HEK293T (cell line): ENCODE data around the gene RNF103.

Experiments used
- CTCF ChIA-PET: fragments of 350-600 bp; formaldehyde crosslinking; extraction: SDS; loops from one replicate; lab custom pipeline; 2021; ENCODE audit warnings: antibody characterized with exemption, inconsistent platforms; lab: Yijun Ruan, JAX
- POLR2A ChIA-PET: fragments of 350-600 bp; formaldehyde crosslinking; extraction: SDS; loops from one replicate; lab custom pipeline; 2020; ENCODE audit warnings: antibody characterized with exemption, inconsistent platforms; lab: Yijun Ruan, JAX
- DNase-seq: peaks from one replicate; pipeline ENCODE4 v3.0.0; 2012; ENCODE audit warnings: mixed read lengths; ENCODE audit errors: extremely low spot score
- ARNT ChIP-seq: fragments of 450-650 bp; IDR thresholded peaks from 2 replicates; pipeline ENCODE4 v1.6.1; 2017; ENCODE audit warnings: mild to moderate bottlenecking
- BHLHE40 ChIP-seq: fragments of 450-650 bp; IDR thresholded peaks from 2 replicates; pipeline ENCODE4 v1.6.1; 2016; ENCODE audit warnings: mild to moderate bottlenecking, moderate library complexity, borderline replicate concordance
- CTBP1 ChIP-seq: fragments of 450-650 bp; IDR thresholded peaks from 2 replicates; pipeline ENCODE4 v1.6.1; 2016; ENCODE audit warnings: borderline replicate concordance
- ELF4 ChIP-seq: fragments of 450-650 bp; IDR thresholded peaks from 2 replicates; pipeline ENCODE4 v1.6.1; 2017; ENCODE audit warnings: antibody characterized with exemption
- FOXA1 ChIP-seq: fragments of 450-650 bp; IDR thresholded peaks from 2 replicates; pipeline ENCODE4 v1.6.1; 2016; ENCODE audit warnings: mild to moderate bottlenecking
- FOXK2 ChIP-seq: fragments of 450-650 bp; IDR thresholded peaks from 2 replicates; pipeline ENCODE4 v1.6.1; 2016; ENCODE audit warnings: mild to moderate bottlenecking
- FOXM1 ChIP-seq: fragments of 450-650 bp; IDR thresholded peaks from 2 replicates; pipeline ENCODE4 v1.6.1; 2017; ENCODE audit warnings: mild to moderate bottlenecking, borderline replicate concordance
- HDGF ChIP-seq: fragments of 450-650 bp; IDR thresholded peaks from 2 replicates; pipeline ENCODE4 v1.6.1; 2017; ENCODE audit warnings: antibody characterized with exemption, borderline replicate concordance
- L3MBTL2 ChIP-seq: fragments of 450-650 bp; conservative IDR thresholded peaks from 2 replicates; pipeline ENCODE4 v1.6.1; 2016; ENCODE audit warnings: mild to moderate bottlenecking
- LEF1 ChIP-seq: fragments of 450-650 bp; IDR thresholded peaks from 2 replicates; pipeline ENCODE4 v1.6.1; 2017; ENCODE audit warnings: mild to moderate bottlenecking, borderline replicate concordance
- NFRKB ChIP-seq: fragments of 450-650 bp; IDR thresholded peaks from 2 replicates; pipeline ENCODE4 v1.6.1; 2016; ENCODE audit warnings: mild to moderate bottlenecking, moderate library complexity
- PKNOX1 ChIP-seq: fragments of 450-650 bp; IDR thresholded peaks from 2 replicates; pipeline ENCODE4 v1.6.1; 2016
- SP1 ChIP-seq: fragments of 450-650 bp; IDR thresholded peaks from 2 replicates; pipeline ENCODE4 v1.6.1; 2017
- SUZ12 ChIP-seq: fragments of 450-650 bp; IDR thresholded peaks from 2 replicates; pipeline ENCODE4 v1.6.1; 2016; ENCODE audit warnings: mild to moderate bottlenecking
- TARDBP ChIP-seq: fragments of 450-650 bp; IDR thresholded peaks from 2 replicates; pipeline ENCODE4 v1.6.1; 2016
- ZNF384 ChIP-seq: fragments of 450-650 bp; IDR thresholded peaks from 2 replicates; pipeline ENCODE4 v1.6.1; 2016

RNF103 gene

DNA sequence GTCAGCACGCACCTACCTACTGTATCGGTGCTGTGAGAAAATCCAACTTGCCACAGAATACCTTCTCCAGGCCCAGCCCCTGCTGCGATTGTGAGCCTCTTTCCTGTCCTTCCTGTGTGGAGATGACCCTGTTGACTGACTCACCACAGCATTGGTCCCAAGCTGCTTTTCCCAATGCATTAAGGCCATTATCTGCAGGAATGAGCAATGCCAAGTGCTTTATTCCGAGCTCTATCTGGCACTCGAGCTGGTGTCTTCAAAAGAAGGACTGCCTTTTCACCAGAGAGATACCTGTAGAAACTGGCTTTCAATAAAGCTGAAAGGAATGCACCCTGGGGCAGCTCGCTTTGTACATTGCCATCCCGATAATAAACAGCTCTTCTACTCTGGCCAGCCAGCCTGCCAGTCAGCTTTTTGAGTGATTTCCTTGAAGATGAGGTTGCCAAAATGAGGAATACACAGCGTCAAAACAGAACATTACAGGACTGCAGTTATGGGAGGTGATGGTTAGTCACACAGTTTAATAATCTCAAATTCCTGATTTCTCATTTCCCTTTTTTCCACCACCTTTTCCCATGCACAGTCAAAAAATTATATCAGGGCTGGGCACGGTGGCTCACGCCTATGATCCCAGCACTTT, 8.3 kb upstream of the RNF103 start:
- ChIA-PET POLR2A (interaction anchor here (0.8 kb wide), 1 partner anchor 10 kb away, joined by 3 read pairs; no protein-coding TSS in a partner anchor), CTCF (no interaction called here)
- DNase-seq: no peak
- no peak for TF ChIP-seq BHLHE40
- no peak for TF ChIP-seq FOXA1
- no peak for TF ChIP-seq SP1
- TF ChIP-seq ZNF384: no peak
- no peak for TF ChIP-seq HDGF
- no peak for TF ChIP-seq TARDBP
- no peak for TF ChIP-seq FOXM1
- no peak for TF ChIP-seq LEF1
- TF ChIP-seq SUZ12: no peak
- TF ChIP-seq CTBP1: no peak
- TF ChIP-seq ARNT: no peak
- TF ChIP-seq FOXK2: no peak
- no peak for TF ChIP-seq L3MBTL2
- TF ChIP-seq ELF4: no peak
- no peak for TF ChIP-seq NFRKB
- TF ChIP-seq PKNOX1: no peak

- DNase-seq: no peak
- POLR2A ChIA-PET: interaction anchor here (0.6 kb wide), 1 partner anchor 63 kb away, joined by 3 read pairs; no protein-coding TSS in a partner anchor
- CTCF ChIA-PET: no interaction called here
- TF ChIP-seq LEF1 (no peak), FOXK2 (no peak), FOXM1 (no peak), HDGF (no peak), FOXA1 (no peak), SUZ12 (no peak), ELF4 (no peak), NFRKB (no peak), TARDBP (no peak), PKNOX1 (no peak), SP1 (no peak)
Observed at GRCh38 chr2:86628091-86628522, 4.4 kb upstream of the RNF103 start.

GRCh38 chr2:86627550-86627949, 3.9 kb upstream of the RNF103 start:
- TF ChIP-seq NFRKB: no peak
- no peak for TF ChIP-seq ZNF384
- TF ChIP-seq TARDBP: no peak
- TF ChIP-seq BHLHE40: no peak
- no peak for TF ChIP-seq L3MBTL2
- no peak for TF ChIP-seq FOXM1
- no peak for TF ChIP-seq FOXA1
- no peak for TF ChIP-seq SUZ12
- no peak for TF ChIP-seq PKNOX1
- no peak for TF ChIP-seq CTBP1
- TF ChIP-seq ELF4: no peak
- no peak for TF ChIP-seq LEF1
- POLR2A ChIA-PET: interaction anchor here (0.6 kb wide), 1 partner anchor 64 kb away, joined by 3 read pairs; no protein-coding TSS in a partner anchor
- no peak for DNase-seq
- CTCF ChIA-PET: no interaction called here

GRCh38 chr2:86625096-86625495, 1.4 kb upstream of the RNF103 start:
- ChIA-PET CTCF (no interaction called here), POLR2A (no interaction called here)
- no peak for DNase-seq
- no peak for TF ChIP-seq L3MBTL2
- no peak for TF ChIP-seq BHLHE40
- TF ChIP-seq ELF4: no peak
- no peak for TF ChIP-seq SUZ12
- TF ChIP-seq CTBP1: no peak
- TF ChIP-seq FOXA1: no peak
- no peak for TF ChIP-seq ARNT
- no peak for TF ChIP-seq LEF1
- TF ChIP-seq FOXM1: no peak
- TF ChIP-seq TARDBP: no peak
- TF ChIP-seq ZNF384: no peak
- TF ChIP-seq NFRKB: no peak
- TF ChIP-seq FOXK2: no peak
- TF ChIP-seq PKNOX1: no peak
- TF ChIP-seq SP1: no peak
- TF ChIP-seq HDGF: no peak

GRCh38 chr2:86624267-86624547, 542 bp upstream of the RNF103 start:
- no peak for DNase-seq
- POLR2A ChIA-PET: no interaction called here
- CTCF ChIA-PET: no interaction called here
- TF ChIP-seq BHLHE40 (no peak), ZNF384 (no peak), L3MBTL2 (no peak; the same call in 1 of the 2 replicates), FOXK2 (no peak), NFRKB (no peak), FOXA1 (no peak), ELF4 (no peak), LEF1 (no peak), PKNOX1 (no peak)
